ENCODE results near the gene ZGLP1.

DNA sequence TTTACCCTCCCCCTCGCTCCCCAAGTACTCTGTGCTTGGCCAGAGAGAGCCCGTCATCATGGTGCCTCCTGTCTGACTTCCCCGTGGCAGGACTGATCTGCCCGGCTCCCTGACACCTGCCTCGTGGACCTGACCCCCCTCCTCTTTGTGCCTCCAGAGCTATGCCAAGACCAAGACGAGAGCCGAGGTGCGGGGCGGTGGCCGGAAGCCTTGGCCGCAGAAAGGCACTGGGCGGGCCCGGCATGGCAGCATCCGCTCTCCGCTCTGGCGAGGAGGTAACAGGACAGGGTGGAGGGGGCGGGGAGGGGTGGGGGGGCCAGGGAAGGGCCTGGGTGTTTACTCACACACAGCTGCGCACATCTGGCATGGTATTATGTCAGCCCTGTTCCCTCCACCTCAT lies 53.1 kb downstream of the ZGLP1 start:
- TF ChIP-seq, protein P1, sequence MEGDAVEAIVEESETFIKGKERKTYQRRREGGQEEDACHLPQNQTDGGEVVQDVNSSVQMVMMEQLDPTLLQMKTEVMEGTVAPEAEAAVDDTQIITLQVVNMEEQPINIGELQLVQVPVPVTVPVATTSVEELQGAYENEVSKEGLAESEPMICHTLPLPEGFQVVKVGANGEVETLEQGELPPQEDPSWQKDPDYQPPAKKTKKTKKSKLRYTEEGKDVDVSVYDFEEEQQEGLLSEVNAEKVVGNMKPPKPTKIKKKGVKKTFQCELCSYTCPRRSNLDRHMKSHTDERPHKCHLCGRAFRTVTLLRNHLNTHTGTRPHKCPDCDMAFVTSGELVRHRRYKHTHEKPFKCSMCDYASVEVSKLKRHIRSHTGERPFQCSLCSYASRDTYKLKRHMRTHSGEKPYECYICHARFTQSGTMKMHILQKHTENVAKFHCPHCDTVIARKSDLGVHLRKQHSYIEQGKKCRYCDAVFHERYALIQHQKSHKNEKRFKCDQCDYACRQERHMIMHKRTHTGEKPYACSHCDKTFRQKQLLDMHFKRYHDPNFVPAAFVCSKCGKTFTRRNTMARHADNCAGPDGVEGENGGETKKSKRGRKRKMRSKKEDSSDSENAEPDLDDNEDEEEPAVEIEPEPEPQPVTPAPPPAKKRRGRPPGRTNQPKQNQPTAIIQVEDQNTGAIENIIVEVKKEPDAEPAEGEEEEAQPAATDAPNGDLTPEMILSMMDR (IDR thresholded peaks at IDR 0.05; ENCODE audit: borderline replicate concordance, extremely low read depth, low read length, poor library complexity, severe bottlenecking) = no peak
- TF ChIP-seq EZH2 (IDR thresholded peaks at IDR 0.05; ENCODE audit: borderline replicate concordance, low read depth, low read length, severe bottlenecking) = no peak

Measured in DND-41 (cell line).